GM10266 (cell line): ENCODE results near the gene FRMD3.

Experiments used
- DNase-seq: peaks from one replicate; pipeline ENCODE4 v3.0.0; 2012; ENCODE audit errors: extremely low spot score
- TF ChIP-seq, protein P1 (sequence below): IDR thresholded peaks from 2 replicates; pipeline ENCODE4 v1.5.1; 2012; ENCODE audit warnings: mild to moderate bottlenecking, low read depth; ENCODE audit not compliant: control insufficient read depth, insufficient read depth; ENCODE audit errors: missing control alignments

Gene FRMD3

GRCh38 chr9:83432877-83433550, 105.2 kb downstream of the FRMD3 start:
- no peak for DNase-seq
- TF ChIP-seq, protein P1, sequence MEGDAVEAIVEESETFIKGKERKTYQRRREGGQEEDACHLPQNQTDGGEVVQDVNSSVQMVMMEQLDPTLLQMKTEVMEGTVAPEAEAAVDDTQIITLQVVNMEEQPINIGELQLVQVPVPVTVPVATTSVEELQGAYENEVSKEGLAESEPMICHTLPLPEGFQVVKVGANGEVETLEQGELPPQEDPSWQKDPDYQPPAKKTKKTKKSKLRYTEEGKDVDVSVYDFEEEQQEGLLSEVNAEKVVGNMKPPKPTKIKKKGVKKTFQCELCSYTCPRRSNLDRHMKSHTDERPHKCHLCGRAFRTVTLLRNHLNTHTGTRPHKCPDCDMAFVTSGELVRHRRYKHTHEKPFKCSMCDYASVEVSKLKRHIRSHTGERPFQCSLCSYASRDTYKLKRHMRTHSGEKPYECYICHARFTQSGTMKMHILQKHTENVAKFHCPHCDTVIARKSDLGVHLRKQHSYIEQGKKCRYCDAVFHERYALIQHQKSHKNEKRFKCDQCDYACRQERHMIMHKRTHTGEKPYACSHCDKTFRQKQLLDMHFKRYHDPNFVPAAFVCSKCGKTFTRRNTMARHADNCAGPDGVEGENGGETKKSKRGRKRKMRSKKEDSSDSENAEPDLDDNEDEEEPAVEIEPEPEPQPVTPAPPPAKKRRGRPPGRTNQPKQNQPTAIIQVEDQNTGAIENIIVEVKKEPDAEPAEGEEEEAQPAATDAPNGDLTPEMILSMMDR, result no peak

- DNase-seq, result no peak
- TF ChIP-seq, protein P1, result no peak
Measured at GRCh38 chr9:83432104-83432627, 106.0 kb downstream of the FRMD3 start.

- no peak for DNase-seq
- TF ChIP-seq, protein P1, result no peak
Measured at GRCh38 chr9:83431101-83432060, 106.8 kb downstream of the FRMD3 start.

DNA sequence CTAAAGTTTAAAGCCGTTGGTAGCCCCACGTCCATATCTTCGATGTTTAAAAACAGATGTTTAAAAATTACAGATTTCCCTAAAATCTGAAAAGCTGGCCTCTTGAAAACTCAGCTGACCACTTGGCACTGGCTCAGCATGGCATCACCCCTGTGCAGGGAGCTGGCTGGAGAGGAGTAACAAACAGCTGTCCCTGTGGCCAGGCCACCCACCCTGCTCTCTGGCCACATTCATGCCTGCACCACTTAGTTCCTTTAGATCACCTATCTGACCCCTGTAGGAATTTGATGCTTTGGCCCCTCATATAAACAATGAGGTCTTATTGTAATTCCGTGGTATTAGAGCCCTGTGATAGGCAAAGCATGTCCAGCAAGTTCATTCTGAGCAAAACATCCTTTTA, 107.5 kb downstream of the FRMD3 start:
- DNase-seq, result no peak

GRCh38 chr9:83429229-83429628, 109.0 kb downstream of the FRMD3 start:
- DNase-seq, result no peak

More for the DNA sequence above, 107.5 kb downstream of the FRMD3 start:
- TF ChIP-seq, protein P1, result no peak

GRCh38 chr9:83425240-83425639, 113.0 kb downstream of the FRMD3 start:
- TF ChIP-seq, protein P1, result no peak
- no peak for DNase-seq

More at GRCh38 chr9:83429229-83429628, 109.0 kb downstream of the FRMD3 start:
- TF ChIP-seq, protein P1, result no peak
